Pons (tissue), 1 donor: ENCODE measurements around the gene COL6A3.

ENCODE experiments used
- DNase-seq: peaks from one replicate; pipeline ENCODE4 v3.0.0-alpha.2; 2016; ENCODE audit warnings: low spot score

The COL6A3 gene

DNA sequence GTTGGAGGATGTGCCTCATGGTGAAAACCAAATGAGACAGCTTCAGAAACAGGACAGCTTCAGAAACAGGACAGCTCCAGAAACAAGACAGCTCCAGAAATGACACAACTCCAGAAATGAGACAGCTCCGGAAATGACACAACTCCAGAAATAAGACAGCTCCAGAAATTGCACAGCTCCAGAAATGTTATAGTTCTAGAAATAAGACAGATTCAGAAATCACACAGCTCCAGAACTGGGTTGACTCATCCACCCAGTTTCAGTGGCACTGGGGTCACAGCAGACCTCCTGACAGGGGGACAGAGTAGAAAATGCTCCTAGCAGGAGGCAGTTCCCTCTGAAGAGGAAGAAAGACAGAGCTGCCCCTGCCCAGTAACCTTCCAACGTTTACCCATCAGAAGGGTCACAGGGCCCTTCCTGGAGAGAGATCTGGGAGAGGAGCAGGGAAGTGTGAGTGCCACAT, 26.9 kb upstream of the COL6A3 start:
- DNase-seq: no peak

DNA sequence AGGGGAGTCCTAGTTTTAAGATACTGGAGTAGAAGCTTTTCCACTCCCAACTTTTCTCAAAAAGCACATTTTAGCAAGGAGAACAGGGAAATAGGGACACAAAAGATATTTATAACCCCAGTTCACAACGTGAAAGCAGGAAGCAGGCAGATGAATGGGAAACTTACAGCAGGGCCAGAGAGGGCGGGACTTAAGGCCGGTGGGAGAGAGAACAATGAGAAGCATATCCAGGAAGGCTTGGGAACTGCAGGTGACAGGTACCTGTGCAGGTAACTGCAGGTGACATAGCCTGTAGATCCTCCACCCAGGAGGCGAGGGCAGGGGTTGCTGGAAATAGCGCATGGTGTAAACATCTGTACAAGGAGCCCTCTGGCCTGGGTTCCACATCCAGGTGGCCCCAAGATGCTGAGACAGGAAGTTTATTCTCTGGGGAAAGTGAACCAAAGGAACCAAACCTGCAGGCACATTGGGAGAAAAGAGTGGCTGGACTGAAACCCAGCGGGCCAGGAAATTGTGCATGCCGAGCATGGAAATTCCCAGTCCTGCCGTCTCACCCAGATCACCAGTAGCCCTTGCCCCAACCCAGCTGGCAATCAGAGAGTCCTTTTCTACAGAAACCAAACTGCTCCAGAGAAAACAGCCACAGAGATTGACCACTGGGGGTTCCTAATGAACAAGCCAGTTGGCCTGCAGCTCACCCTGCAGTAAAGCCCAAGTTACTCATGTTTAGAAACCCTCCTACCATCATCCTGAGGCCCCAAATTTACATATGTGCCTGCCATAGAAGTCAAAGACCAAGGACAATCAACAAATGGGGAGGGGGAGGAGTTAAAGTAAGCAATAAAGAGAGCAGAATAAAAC, 24.3 kb upstream of the COL6A3 start:
- DNase-seq: no peak

DNA sequence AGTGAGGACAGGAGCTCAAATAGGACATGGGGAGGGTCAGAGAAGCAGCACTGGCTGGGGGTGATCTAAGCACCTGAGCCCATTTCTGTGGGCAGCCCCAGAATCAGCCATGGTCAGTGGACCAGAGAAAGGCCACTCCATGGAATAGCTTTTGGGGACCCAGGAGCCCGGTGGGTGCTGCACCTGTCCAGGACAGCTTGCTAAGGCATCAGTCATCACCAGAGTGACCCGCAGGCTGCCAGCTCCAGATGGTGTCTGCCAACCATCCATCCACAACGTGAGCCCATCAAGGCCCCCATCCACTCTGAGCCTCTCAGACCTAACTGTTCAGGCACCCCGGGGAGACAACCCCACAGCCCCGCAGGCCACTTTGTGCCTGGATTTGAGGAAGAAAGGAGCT, 23.6 kb upstream of the COL6A3 start:
- DNase-seq: no peak

DNA sequence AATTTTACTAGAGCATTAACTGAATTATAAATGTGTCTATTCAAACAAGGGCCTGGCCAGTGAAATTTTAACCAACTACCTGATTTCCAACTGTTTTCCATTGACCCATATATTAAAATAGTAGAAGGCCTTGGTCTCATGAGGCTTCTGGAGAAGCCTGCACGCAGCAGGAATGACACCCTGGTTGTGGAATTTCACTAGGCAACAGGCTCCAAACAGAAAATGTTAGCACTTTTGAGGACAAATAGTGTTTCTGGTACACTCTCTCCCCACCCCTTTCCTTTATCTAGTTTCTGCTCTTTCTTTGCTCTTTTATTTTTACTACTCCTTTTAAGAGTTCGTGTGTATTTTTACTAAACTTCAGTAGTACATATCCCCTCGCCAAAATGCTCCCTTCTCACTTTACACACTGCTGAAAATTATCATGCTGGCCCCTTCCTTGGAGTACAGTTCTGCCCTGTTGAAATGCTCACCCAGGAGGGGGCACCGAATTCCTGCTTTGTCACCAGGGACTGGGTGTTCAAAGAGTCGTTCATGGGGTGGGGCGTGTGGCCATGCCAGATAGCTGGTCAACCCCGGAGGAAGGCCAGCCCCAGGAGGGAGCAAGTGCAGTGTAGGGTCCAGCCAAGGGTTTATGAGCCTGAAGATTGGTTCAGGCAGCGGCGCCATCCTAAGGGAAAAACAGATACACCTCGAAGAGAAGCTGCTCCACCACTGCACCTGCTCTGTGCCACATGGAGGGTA, 22.1 kb upstream of the COL6A3 start:
- DNase-seq: no peak

DNA sequence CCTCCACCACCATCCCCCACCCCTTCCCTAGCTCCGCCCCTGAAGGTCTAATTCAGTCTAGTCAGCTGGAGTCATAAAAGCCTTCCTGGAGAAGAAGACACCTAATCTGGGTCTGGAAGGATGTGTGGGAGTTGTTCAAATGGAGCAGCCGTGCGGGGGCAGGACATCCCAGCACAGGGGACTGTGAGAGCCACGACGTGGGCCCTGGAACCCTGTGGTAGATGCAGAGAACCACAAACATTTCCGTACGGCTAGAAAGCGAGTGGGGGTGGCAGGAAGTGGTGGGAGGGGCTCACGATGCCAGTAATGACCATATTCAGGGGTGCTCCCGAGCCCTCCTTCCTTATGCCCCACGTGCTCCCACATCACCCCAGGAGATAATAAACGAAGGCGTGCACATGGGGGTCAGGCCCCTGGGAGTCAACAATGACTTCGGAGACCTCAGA, 20.9 kb upstream of the COL6A3 start:
- DNase-seq: no peak

DNA sequence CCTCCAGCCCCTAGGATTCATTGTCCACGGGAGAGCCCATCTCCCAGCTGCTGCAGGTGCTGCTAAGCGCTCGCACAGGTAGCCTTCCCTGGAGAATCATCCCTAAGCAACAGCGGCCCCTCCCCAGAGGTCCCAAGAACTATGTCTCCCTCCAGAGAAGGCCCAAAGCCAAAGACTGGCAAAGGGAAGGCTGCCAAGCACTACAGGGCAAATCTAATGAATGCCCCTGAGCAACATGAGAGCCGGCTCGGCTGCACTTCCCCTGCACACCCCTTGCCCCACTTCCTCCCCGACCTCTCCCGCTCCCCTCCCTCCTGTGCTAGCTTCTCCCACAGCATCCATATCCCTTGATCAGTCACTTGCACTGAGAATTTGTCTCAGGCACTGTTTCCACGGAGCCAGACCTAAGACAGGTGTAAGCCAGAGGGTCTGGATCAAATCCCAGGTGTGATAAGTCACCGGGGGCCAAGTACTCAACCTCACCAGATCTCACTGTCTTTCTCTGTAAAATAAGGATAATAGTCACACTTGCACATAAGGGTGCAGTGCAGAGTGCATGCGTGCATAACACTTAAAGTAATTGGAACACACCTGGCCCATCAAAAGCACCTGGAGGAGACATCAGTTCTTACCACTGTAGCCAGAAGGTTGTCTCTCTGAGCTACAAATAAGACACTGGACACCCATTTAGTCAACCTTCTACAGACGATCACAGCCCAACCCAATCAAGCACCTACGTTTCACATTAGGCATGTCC, 20.1 kb upstream of the COL6A3 start:
- no peak for DNase-seq

DNA sequence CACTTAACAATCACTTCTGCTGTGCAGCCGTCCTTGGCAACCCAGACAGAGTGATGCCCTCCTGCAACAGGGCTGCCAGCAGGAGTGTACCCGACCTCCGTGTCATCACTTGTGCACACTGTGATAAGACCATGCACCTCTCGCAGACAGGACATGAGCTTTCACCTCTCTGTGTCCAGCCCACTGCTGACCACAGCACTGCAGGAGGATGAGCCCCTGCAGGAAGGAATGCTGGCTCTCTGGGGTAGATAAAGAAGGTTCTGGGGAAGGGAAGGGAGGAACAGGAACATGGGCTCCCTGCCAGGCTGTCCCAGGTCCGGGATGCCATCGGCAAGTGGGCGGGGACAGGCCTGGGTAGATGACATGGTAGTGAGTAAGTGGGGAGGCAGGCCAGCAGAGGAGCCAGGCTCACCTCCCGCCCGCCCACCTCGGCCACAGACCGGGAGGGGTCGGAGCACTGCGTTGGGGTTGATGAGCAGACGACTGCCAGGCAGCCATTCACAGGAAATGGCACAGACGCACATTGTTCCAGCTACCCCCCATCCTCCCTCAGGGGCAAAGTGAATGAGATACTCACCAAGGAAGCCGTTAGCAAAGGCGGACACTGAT, 18.6 kb upstream of the COL6A3 start:
- no peak for DNase-seq

DNA sequence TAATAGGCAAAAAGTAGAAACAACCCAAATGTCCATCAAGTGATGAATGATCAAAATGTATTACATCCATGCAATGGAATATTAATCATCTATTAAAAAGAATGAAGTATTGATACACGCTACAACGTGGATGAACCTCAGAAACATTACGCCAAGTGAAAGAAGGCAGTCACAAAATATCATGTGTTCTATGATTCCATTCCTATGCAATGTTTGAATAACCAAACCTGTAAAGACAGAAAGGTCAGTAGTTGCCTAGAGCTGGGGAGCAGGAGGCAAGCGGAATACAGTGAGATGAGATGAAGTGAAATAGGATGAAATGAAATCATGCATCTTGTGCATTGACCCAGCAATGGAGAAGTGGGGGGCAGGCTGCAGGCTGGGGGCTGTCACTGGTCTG, 17.9 kb upstream of the COL6A3 start:
- no peak for DNase-seq

DNA sequence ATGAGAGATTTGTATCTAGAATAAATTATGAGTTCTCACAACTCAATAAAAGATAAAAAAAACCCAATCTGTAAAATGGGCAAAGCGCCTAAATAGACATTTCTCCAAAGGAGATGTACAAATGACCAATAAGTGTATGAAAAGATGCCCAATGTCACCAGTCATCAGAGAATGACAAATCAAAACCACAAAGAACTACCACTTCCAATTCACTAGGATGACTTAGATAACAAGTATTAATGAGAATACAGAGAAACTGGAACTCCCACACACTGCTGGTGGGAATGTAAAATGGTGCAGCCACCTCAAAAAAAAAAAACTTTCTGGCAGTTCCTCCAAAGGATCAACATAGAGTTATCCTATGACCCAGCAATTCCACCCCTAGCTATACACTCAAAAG, 17.4 kb upstream of the COL6A3 start:
- DNase-seq: no peak

DNA sequence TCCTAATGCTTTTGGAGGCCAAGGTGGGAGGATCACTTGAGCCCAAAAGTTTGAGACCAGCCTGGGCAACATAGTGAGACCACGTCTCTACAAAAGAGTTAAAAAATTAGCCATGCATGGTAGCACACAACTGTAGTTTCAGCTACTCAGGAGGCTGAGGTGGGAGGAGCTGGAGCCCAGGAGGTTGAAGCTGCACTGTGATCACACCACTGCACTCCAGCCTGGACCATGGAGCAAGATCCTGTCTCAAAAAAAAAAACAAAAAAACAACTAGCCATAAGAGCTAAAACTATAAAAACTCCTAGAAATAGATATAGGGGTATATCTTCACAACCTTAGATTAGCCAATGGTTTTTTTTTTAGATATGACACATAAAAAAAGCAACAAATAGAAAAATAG, 16.9 kb upstream of the COL6A3 start:
- no peak for DNase-seq

DNA sequence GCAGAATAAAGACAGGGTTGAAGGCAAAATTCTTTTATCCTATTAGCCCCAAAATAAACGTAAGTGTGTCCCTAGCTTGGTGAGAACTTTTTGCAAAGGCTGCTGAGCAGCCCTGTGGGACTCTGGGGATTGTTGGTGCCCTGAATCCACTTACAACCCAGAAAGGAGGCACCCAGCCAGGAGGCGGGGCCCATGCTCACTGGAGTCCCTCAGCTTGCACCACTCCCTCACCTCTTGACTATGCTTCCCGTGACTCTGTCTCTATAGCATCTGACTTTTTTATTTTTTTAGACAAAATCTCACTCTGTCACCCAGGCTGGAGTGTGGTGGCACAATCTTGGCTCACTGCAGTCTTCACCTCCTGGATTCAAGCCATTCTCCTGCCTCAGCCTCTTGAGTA, 15.8 kb upstream of the COL6A3 start:
- no peak for DNase-seq

DNA sequence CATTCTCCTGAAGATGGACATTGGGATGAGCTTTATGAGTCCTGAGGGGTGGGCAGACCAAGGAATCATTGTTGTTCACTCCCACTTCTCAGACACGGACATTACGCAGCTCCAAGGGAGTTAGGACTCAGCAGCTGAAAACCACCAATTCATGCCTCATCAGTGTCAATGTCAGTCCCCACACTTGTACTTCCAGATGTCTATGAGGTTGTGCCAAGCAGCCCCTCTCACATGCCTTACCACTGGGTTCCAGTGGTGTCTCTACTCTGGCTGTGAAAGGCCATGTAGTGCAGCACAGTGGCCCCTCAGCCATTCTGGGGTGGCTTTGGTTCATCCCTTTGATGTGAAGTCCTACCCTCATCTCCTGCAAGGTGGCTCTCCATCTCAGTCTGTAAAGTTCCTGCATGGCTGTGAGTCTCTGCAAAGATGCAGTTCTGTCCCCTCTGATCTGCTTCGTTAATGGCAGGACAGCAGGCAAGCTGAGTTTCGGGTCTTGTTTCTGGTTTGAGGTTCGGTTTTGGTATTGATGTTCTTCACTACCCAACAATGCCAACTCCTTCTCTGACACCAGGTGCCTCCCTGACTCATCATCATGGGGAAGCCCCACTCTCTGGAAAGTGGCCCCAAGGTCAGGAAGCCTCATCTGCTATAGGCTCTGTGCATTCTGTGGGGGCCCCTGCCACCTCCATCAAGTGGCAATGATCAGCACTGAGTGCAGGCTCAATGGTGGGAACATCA, 14.0 kb upstream of the COL6A3 start:
- no peak for DNase-seq

DNA sequence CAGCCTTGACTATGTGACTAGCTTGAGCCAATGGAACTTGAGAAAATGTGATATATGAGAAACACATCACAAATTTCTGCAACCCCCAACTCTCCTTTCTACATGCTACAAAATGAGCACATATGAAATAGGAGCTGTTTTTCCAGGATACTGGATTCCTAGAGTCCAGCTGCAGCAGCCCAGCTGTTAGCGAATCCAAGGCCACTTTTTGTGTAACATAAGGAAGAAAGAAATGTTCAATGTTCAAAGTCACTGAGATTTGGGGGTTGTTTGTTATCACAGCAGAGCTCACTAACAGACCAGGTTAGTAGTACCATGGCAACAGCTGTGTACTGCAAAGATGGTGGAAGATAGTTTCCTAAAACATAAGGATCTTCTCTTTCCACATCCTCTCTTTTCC, 12.6 kb upstream of the COL6A3 start:
- no peak for DNase-seq

DNA sequence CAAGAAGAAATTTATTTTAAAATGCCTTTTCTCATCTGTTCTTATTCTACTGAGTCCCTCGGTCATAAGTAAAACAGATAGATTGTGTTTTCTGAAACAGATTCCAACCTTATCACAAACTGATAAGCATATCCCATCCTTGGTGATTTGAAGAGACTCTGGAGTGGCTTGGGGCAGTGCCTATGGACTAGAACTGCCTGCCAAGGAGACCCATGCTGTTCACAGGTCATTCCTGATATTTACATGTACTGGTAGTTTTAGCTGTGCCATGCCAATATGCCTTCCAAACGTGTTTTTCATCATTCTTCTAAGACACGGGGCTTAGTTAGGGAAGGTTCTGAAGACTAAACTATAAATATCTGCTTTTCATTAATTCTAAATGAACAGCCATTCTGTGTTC, 11.4 kb upstream of the COL6A3 start:
- no peak for DNase-seq

DNA sequence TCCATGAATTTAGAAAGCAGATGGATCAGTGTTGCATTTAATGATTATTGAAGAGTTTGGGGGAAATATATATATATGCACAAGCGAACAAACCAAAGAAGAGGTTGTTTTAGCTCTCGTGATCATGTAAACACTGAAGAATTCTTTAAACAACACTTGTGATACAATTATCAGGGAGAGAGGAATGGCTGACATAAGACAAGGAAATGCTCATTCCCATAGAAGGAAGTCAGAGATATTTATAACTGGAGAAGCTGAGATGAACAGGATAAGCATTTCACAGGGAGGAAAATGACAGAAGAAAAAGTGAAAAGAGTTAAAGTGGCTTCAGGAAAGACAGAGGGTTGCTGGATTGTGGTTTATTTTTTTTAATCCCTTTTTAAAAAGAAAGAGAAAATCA, 10.6 kb upstream of the COL6A3 start:
- no peak for DNase-seq

DNA sequence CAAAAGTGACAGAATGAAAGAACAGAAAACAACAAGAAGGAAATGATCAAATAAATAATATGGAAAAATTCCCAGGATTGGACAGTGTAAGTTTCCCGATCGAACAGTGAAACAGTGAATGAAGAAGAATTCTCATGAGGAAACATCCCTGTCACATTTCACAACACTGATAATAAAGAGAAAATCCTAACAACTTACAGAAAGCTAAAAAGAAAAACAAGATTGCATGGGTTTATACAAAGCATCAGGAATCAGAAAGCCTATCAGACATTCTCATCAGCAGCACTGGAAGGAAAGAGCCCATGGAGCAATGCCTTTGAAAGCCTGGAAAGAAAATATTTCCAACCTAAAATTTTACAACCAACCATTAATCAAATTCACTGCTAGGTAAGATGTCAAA, 9.9 kb upstream of the COL6A3 start:
- DNase-seq: no peak

DNA sequence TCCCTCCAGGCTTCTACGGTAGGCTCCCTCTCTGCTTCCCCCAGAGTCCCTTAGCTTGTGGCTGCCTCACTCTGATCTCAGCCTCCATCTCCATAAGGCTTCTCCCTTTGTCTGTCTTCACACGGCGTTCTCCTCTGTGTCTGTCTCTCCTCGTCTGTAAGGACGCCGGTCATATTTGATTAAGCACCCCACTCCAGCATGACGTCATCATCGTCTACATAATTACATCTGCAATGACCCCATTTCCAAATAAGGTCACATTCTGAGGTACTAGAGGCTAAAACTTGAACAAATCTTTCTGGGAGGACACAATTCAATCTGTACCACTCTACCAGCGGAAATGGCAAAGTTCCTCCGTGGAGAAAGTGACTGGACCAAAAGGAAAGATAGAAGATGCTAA, 8.3 kb upstream of the COL6A3 start:
- DNase-seq: no peak

DNA sequence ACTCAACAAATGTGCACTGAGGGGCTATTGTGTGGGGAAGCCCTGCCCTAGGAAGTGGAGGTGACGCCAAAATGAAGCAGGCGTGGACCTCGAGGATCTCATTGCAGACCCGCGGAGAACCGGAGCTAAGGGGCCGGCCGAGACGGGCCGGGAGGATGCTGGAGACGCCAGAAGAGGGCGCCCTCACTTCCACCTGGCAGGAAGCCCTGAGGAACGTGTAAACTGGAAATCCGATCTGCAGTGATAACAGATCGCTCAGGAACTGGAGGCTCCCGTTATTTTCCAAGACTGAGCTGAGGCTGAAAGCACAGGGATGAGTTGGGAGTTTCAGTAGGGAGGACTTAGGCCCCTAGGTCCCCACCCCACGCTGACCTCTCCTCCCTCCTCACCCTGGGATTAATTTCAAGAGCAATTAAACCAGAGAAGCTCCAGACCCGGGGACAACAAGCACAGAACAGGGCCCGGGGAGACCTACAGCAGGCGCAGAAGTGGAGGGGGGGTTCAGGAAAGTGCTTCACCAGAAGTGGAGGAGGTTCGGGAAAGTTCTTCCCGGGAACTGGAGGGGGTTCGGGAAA, 7.7 kb upstream of the COL6A3 start:
- peak; percentile 30 for DNase-seq

DNA sequence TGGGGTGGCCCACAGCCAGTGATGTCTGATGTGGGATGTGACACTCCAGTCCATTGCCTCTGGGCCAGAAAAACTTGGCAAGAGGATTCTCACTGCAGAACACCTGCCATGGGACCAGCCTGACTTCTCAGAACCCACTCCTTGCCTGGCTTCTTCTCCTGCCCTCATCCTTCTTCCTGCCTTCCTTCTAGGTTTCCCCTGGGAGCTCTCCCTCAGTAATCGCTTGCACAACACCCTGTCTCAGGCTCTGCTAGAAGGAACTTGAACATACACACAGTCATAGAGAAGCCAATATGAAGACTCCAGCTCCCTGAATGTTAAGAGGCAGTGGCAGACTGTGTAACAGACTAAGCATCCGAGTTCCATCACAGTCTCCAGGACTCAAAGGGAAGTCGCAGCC, 4.3 kb upstream of the COL6A3 start:
- no peak for DNase-seq

DNA sequence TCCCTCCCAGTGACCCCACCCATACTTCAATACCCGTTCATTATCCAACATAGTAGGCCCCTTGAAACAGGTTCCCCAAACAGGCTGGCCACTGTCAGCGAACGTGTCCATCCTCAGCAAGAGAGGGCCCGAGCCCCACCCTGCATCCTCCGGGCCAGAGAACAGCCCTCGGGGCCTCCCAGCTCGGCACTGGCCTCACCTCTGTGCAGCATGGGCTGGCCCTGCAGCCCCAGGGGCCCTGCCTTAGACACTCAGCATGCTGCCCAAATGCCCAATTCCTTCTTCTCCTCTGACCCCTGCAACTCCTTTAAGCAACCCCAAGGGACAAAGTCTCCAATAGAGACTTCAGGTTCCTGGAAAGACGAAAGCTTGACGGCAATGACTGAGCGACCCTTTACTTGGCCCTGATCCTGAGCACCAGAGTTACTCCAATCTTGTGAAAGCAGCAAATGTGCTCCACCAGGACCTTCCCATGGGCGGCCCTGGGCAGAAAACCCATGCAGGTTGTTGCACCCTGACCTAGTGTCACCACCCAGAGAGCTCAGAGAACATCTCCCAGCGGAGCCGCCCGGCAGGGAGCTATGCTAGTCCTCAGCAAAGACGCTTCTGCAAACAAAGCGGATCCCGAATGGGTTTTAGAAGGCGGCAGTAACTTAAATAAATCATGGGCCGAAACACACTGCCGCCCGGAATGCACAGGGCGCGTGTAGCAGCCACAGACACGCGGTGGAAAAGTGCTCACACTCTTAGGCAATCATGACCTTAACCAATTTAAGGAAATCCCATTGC, 782 bp downstream of the COL6A3 start:
- DNase-seq: no peak

DNA sequence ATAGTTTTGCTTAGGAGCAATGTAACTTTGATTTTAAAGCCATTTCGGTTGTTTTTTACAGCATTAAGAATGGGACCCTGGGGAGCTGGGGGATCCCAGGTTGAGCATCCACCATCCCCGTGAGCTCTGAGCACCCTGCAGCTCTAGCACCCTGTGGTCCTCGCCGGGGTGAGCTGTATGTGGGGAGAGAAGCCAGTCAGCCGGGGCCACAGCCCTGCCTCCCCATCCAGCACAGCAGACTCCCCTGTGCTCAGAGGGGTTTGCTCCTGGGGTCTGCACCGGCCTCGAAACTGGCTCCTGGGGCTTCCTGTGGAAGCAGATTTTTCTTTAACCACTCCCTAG, 1.3 kb downstream of the COL6A3 start:
- no peak for DNase-seq
